GM23338 (cell line): ENCODE data around the gene DNLZ. TPM values are rescaled to one million over a fixed set of nuclear protein-coding genes. Genes with fewer than 3 reads are reported as not detected.

ENCODE experiments used
- ATAC-seq: fragments of 200-7000 bp; cut with Tn5 transposase; 3 replicates; pipeline ENCODE4 v1.9.1; 2020
- DNase-seq: peaks from one replicate; pipeline ENCODE4 v3.0.0-alpha.2; 2015; ENCODE audit warnings: low spot score
- H2AFZ ChIP-seq: fragments of 200-600 bp; sonication (generic); 2 replicates; pipeline ENCODE4 v1.8.0; 2016; ENCODE audit warnings: antibody characterized with exemption, mild to moderate bottlenecking, moderate library complexity
- H3F3A ChIP-seq: fragments of 200-600 bp; sonication (generic); replicated peaks from 2 replicates; pipeline ENCODE4 v1.8.0; 2017; ENCODE audit warnings: antibody characterized with exemption, mixed run types, low read depth
- H3K27ac ChIP-seq: fragments of 200-600 bp; sonication (generic); 2 replicates; pipeline ENCODE4 v1.6.1; 2016; ENCODE audit warnings: low read depth
- H3K27me3 ChIP-seq: fragments of 200-600 bp; sonication (generic); 2 replicates; pipeline ENCODE4 v1.8.0; 2016; ENCODE audit warnings: mild to moderate bottlenecking, mixed run types, moderate library complexity; ENCODE audit not compliant: insufficient read depth
- H3K36me3 ChIP-seq: fragments of 200-600 bp; sonication (generic); 2 replicates; pipeline ENCODE4 v1.8.0; 2016; ENCODE audit warnings: mild to moderate bottlenecking; ENCODE audit not compliant: insufficient read depth
- H3K4me1 ChIP-seq: fragments of 200-600 bp; sonication (generic); 2 replicates; pipeline ENCODE4 v1.8.0; 2016; ENCODE audit warnings: mild to moderate bottlenecking, moderate library complexity; ENCODE audit not compliant: insufficient read depth
- H3K4me2 ChIP-seq: fragments of 200-600 bp; sonication (generic); 2 replicates; pipeline ENCODE4 v1.7.1; 2017; ENCODE audit warnings: mixed run types
- H3K4me3 ChIP-seq: fragments of 200-600 bp; sonication (generic); 2 replicates; pipeline ENCODE4 v1.6.1; 2016; ENCODE audit warnings: mixed run types
- H3K79me2 ChIP-seq: fragments of 200-600 bp; sonication (generic); replicated peaks from 2 replicates; pipeline ENCODE4 v1.8.0; 2017; ENCODE audit warnings: mild to moderate bottlenecking; ENCODE audit not compliant: insufficient read depth
- H3K9me2 ChIP-seq: fragments of 200-600 bp; sonication (generic); 2 replicates; pipeline ENCODE4 v1.8.0; 2017; ENCODE audit not compliant: insufficient read depth
- H4K20me1 ChIP-seq: fragments of 200-600 bp; sonication (generic); replicated peaks from 2 replicates; pipeline ENCODE4 v1.8.0; 2017; ENCODE audit warnings: mild to moderate bottlenecking; ENCODE audit not compliant: insufficient read depth
- H3K27ac Mint-ChIP-seq: 2 replicates; pipeline ENCODE4 v1.8.0; 2020; ENCODE audit warnings: inconsistent platforms, mild to moderate bottlenecking, moderate library complexity, mixed read lengths
- H3K27me3 Mint-ChIP-seq: 3 replicates; pipeline ENCODE4 v1.8.0; 2022; ENCODE audit warnings: low read depth, mild to moderate bottlenecking, moderate library complexity, mixed read lengths, inconsistent platforms; ENCODE audit not compliant: insufficient read depth, poor library complexity
- H3K36me3 Mint-ChIP-seq: 3 replicates; pipeline ENCODE4 v1.8.0; 2021; ENCODE audit warnings: low read depth, mild to moderate bottlenecking, inconsistent platforms, moderate library complexity, mixed read lengths
- H3K4me1 Mint-ChIP-seq: 3 replicates; pipeline ENCODE4 v1.8.0; 2020; ENCODE audit warnings: mild to moderate bottlenecking, inconsistent platforms, mixed read lengths
- H3K4me3 Mint-ChIP-seq: 3 replicates; pipeline ENCODE4 v1.8.0; 2021; ENCODE audit warnings: moderate library complexity, mild to moderate bottlenecking, inconsistent platforms, mixed read lengths
- H3K9me3 Mint-ChIP-seq: 3 replicates; pipeline ENCODE4 v1.8.0; 2020; ENCODE audit warnings: moderate library complexity, mild to moderate bottlenecking, inconsistent platforms, mixed read lengths
- CREB1 ChIP-seq: fragments of 250-450 bp; sonication (Bioruptor Pico); IDR thresholded peaks from 2 replicates; pipeline ENCODE4 v1.5.0; 2020; ENCODE audit warnings: low read depth, mild to moderate bottlenecking, moderate library complexity
- EZH2 ChIP-seq: fragments of 200-600 bp; sonication (generic); IDR thresholded peaks from one replicate; pipeline ENCODE4 v1.8.0; 2017; ENCODE audit warnings: antibody characterized with exemption, mild to moderate bottlenecking, low read depth; ENCODE audit not compliant: unreplicated experiment
- EZH2phosphoT487 ChIP-seq: fragments of 200-600 bp; sonication (generic); IDR thresholded peaks from one replicate; pipeline ENCODE4 v1.8.1; 2018; ENCODE audit warnings: antibody characterized with exemption; ENCODE audit not compliant: unreplicated experiment
- JUNB ChIP-seq: IDR thresholded peaks from one replicate; pipeline ENCODE4 v1.6.1; 2016; ENCODE audit warnings: antibody characterized with exemption; ENCODE audit not compliant: unreplicated experiment
- NANOG ChIP-seq: IDR thresholded peaks from 2 replicates; pipeline ENCODE4 v1.6.1; 2016; ENCODE audit warnings: antibody characterized with exemption, borderline replicate concordance
- POLR2AphosphoS5 ChIP-seq: IDR thresholded peaks from 2 replicates; pipeline ENCODE4 v1.6.1; 2016; ENCODE audit warnings: antibody characterized with exemption, low read depth
- REST ChIP-seq: IDR thresholded peaks from one replicate; pipeline ENCODE4 v1.6.1; 2018; ENCODE audit warnings: antibody characterized with exemption; ENCODE audit not compliant: unreplicated experiment
- STAT1 ChIP-seq: IDR thresholded peaks from one replicate; pipeline ENCODE4 v1.6.1; 2016; ENCODE audit warnings: antibody characterized with exemption; ENCODE audit not compliant: unreplicated experiment
- ZNF114 ChIP-seq: fragments of 250-450 bp; sonication (Bioruptor Pico); IDR thresholded peaks from 2 replicates; pipeline ENCODE4 v1.5.0; 2020; ENCODE audit warnings: mild to moderate bottlenecking, moderate library complexity
- ZNF331 ChIP-seq: fragments of 250-450 bp; sonication (Bioruptor Pico); IDR thresholded peaks from 2 replicates; pipeline ENCODE4 v1.5.0; 2020; ENCODE audit warnings: low read depth, mild to moderate bottlenecking, moderate library complexity
- polyA plus RNA-seq: library from polyadenylated mRNA; unstranded; fragments of >200 nt; fragmentation: Nextera tagmentation; extraction: Ambion mirVana; gene quantifications from 2 replicates; pipeline ENCODE4 v1.2.1, GENCODE V29; 2016
- total RNA-seq: library from RNA; depleted of rRNA; stranded (reverse); fragments of >200 nt; shearing (Covaris generic); gene quantifications from 2 replicates; pipeline ENCODE4 v1.2.3, GENCODE V29; 2014
- TF ChIP-seq, protein P1 (sequence below): fragments of 250-450 bp; sonication (Bioruptor Pico); IDR thresholded peaks from 2 replicates; pipeline ENCODE4 v1.5.0; 2020; ENCODE audit warnings: mild to moderate bottlenecking, moderate library complexity
- TF ChIP-seq, protein P2 (sequence below): IDR thresholded peaks from 2 replicates; pipeline ENCODE4 v1.6.1; 2016; ENCODE audit warnings: antibody characterized with exemption
- TF ChIP-seq, protein P3 (sequence below), 2 experiments: fragments of 200-600 bp in 1 of 2; sonication (generic) in 1 of 2; conservative IDR thresholded peaks; 2 replicates each; pipeline versions ENCODE4 v1.5.1 to v1.6.1; 2016 to 2017; ENCODE audit warnings: antibody characterized with exemption in 2 of 2, low read depth in 2 of 2, mild to moderate bottlenecking in 2 of 2, moderate library complexity in 1 of 2

The DNLZ gene
- total and polyA plus RNA-seq, 2 experiments from 2014 or later: 33.4 to 53.9 TPM

DNA sequence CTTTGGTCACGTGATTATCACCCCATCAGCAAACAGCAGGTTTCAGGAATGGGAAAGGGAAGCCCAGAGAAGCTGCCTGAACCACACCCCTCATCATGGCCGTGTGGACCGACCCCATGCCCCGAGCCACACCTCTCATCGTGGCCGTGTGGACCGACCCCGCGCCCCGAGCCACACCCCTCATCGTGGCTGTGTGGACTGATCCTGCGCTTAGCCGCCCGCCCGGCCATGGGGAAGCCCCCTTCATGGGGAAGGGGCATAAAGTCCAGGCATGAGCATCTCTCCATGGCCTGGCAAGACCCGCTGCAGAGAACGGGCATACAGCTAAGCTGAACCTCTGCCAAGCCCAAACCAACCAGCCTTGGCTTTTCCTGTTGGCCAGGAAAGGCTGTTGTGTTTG lies 30.0 kb upstream of the DNLZ start:
- ATAC-seq (no peak), DNase-seq (no peak)
- H3K36me3 Mint-ChIP-seq: peaks cover 71% of the 10 kb centered on the region
- H3K27me3 Mint-ChIP-seq: peaks cover 4% of the 10 kb centered on the region
- Histone ChIP-seq H2AFZ (no peak overlapping the region), H3K27ac (no peak overlapping the region), H3K4me1 (no peaks in the 10 kb centered on the region), H3K27me3 (no peaks in the 10 kb centered on the region), H3F3A (0 out of 2 replicates have a peak, but pooled peaks cover 4% of the 10 kb centered on the region), H3K4me2 (no peak overlapping the region), H3K79me2 (peaks cover 21% of the 10 kb centered on the region), H3K4me3 (no peak overlapping the region), H3K9me2 (no peaks in the 10 kb centered on the region), H4K20me1 (peaks cover 15% of the 10 kb centered on the region), H3K36me3 (peaks cover 17% of the 10 kb centered on the region)
- H3K4me3 Mint-ChIP-seq: no peak overlapping the region
- 0 out of 3 replicates have a peak, but pooled peaks cover 3% of the 10 kb centered on the region for H3K4me1 Mint-ChIP-seq
- H3K9me3 Mint-ChIP-seq: no peaks in the 10 kb centered on the region
- no peak for TF ChIP-seq REST
- TF ChIP-seq POLR2AphosphoS5: no peak
- TF ChIP-seq, protein P1, sequence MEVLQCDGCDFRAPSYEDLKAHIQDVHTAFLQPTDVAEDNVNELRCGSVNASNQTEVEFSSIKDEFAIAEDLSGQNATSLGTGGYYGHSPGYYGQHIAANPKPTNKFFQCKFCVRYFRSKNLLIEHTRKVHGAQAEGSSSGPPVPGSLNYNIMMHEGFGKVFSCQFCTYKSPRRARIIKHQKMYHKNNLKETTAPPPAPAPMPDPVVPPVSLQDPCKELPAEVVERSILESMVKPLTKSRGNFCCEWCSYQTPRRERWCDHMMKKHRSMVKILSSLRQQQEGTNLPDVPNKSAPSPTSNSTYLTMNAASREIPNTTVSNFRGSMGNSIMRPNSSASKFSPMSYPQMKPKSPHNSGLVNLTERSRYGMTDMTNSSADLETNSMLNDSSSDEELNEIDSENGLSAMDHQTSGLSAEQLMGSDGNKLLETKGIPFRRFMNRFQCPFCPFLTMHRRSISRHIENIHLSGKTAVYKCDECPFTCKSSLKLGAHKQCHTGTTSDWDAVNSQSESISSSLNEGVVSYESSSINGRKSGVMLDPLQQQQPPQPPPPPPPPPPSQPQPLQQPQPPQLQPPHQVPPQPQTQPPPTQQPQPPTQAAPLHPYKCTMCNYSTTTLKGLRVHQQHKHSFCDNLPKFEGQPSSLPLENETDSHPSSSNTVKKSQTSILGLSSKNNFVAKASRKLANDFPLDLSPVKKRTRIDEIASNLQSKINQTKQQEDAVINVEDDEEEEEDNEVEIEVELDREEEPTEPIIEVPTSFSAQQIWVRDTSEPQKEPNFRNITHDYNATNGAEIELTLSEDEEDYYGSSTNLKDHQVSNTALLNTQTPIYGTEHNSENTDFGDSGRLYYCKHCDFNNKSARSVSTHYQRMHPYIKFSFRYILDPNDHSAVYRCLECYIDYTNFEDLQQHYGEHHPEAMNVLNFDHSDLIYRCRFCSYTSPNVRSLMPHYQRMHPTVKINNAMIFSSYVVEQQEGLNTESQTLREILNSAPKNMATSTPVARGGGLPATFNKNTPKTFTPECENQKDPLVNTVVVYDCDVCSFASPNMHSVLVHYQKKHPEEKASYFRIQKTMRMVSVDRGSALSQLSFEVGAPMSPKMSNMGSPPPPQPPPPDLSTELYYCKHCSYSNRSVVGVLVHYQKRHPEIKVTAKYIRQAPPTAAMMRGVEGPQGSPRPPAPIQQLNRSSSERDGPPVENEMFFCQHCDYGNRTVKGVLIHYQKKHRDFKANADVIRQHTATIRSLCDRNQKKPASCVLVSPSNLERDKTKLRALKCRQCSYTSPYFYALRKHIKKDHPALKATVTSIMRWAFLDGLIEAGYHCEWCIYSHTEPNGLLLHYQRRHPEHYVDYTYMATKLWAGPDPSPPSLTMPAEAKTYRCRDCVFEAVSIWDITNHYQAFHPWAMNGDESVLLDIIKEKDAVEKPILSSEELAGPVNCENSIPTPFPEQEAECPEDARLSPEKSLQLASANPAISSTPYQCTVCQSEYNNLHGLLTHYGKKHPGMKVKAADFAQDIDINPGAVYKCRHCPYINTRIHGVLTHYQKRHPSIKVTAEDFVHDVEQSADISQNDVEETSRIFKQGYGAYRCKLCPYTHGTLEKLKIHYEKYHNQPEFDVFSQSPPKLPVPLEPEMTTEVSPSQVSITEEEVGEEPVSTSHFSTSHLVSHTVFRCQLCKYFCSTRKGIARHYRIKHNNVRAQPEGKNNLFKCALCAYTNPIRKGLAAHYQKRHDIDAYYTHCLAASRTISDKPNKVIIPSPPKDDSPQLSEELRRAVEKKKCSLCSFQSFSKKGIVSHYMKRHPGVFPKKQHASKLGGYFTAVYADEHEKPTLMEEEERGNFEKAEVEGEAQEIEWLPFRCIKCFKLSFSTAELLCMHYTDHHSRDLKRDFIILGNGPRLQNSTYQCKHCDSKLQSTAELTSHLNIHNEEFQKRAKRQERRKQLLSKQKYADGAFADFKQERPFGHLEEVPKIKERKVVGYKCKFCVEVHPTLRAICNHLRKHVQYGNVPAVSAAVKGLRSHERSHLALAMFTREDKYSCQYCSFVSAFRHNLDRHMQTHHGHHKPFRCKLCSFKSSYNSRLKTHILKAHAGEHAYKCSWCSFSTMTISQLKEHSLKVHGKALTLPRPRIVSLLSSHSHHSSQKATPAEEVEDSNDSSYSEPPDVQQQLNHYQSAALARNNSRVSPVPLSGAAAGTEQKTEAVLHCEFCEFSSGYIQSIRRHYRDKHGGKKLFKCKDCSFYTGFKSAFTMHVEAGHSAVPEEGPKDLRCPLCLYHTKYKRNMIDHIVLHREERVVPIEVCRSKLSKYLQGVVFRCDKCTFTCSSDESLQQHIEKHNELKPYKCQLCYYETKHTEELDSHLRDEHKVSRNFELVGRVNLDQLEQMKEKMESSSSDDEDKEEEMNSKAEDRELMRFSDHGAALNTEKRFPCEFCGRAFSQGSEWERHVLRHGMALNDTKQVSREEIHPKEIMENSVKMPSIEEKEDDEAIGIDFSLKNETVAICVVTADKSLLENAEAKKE (CRISPR knock-in tag): no peak
- TF ChIP-seq EZH2phosphoT487: no peak
- no peak for TF ChIP-seq ZNF114 (CRISPR knock-in tag)
- TF ChIP-seq, protein P2, sequence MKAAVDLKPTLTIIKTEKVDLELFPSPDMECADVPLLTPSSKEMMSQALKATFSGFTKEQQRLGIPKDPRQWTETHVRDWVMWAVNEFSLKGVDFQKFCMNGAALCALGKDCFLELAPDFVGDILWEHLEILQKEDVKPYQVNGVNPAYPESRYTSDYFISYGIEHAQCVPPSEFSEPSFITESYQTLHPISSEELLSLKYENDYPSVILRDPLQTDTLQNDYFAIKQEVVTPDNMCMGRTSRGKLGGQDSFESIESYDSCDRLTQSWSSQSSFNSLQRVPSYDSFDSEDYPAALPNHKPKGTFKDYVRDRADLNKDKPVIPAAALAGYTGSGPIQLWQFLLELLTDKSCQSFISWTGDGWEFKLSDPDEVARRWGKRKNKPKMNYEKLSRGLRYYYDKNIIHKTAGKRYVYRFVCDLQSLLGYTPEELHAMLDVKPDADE: no peak
- no peak for TF ChIP-seq ZNF331
- TF ChIP-seq CREB1 (CRISPR knock-in tag): no peak
- TF ChIP-seq NANOG: no peak
- no peak for TF ChIP-seq JUNB
- TF ChIP-seq EZH2: no peak
- TF ChIP-seq, protein P3, sequence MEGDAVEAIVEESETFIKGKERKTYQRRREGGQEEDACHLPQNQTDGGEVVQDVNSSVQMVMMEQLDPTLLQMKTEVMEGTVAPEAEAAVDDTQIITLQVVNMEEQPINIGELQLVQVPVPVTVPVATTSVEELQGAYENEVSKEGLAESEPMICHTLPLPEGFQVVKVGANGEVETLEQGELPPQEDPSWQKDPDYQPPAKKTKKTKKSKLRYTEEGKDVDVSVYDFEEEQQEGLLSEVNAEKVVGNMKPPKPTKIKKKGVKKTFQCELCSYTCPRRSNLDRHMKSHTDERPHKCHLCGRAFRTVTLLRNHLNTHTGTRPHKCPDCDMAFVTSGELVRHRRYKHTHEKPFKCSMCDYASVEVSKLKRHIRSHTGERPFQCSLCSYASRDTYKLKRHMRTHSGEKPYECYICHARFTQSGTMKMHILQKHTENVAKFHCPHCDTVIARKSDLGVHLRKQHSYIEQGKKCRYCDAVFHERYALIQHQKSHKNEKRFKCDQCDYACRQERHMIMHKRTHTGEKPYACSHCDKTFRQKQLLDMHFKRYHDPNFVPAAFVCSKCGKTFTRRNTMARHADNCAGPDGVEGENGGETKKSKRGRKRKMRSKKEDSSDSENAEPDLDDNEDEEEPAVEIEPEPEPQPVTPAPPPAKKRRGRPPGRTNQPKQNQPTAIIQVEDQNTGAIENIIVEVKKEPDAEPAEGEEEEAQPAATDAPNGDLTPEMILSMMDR (conservative IDR thresholded peaks at IDR 0.05; ENCODE audit: low read depth in 2 of 2): no peak
- no peak for TF ChIP-seq STAT1
- no peak overlapping the region for H3K27ac Mint-ChIP-seq
